Measurements from ENCODE around the gene CCDC200.
"Not testable (repeated sequence)": the region's sequence is repeated elsewhere in the genome, so short reads cannot be mapped to it uniquely, and the experiment has no call there.

The CCDC200 gene

GRCh38 chr17:43228020-43228782 is at the start of gene CCDC200:
CCDC200 (minus strand) TSS chr17:43228623; CDS start chr17:43228554, 69 bp downstream.
- ATAC-seq: not testable (repeated sequence)

- peak; percentile 40; the same call in 2 of the 3 replicates for ATAC-seq
These were observed 44.5 kb upstream of the CCDC200 start for GRCh38 chr17:43272914-43273313.

GRCh38 chr17:43272483-43272882 is 44.1 kb upstream of the CCDC200 start:
- ATAC-seq: not testable (repeated sequence)

GRCh38 chr17:43270552-43271504 is 42.4 kb upstream of the CCDC200 start:
- ATAC-seq: peak; percentile 40; the same call in 2 of the 3 replicates

- ATAC-seq: not testable (repeated sequence)
These were observed 18.0 kb upstream of the CCDC200 start for GRCh38 chr17:43246456-43246855.

GRCh38 chr17:43240596-43241352 is 12.4 kb upstream of the CCDC200 start:
- peak; percentile 58 for ATAC-seq

- peak; percentile 43 for ATAC-seq
These were observed 11.2 kb upstream of the CCDC200 start for GRCh38 chr17:43239597-43239996.

GRCh38 chr17:43233877-43234276 is 5.5 kb upstream of the CCDC200 start, which contains the start of gene RNU2-1:
RNU2-1 (minus strand) TSS chr17:43233977.
- not testable (repeated sequence) for ATAC-seq

- not testable (repeated sequence) for ATAC-seq
These were observed 4.8 kb upstream of the CCDC200 start for GRCh38 chr17:43233263-43233662.

GRCh38 chr17:43232021-43232699 is 3.7 kb upstream of the CCDC200 start:
- ATAC-seq: not testable (repeated sequence)

GRCh38 chr17:43231205-43232020 is 3.0 kb upstream of the CCDC200 start:
- ATAC-seq: not testable (repeated sequence)

- TF ChIP-seq POU6F1 (CRISPR knock-in tag; IDR thresholded peaks at IDR 0.05; ENCODE audit: borderline replicate concordance, low read depth) (no peak), ZNF565 (CRISPR knock-in tag; conservative IDR thresholded peaks at IDR 0.05; ENCODE audit: low read depth) (no peak), TOX (CRISPR knock-in tag; IDR thresholded peaks at IDR 0.05; ENCODE audit: borderline replicate concordance) (no peak), CREB5 (CRISPR knock-in tag; IDR thresholded peaks at IDR 0.05; ENCODE audit: low read depth) (no peak), ZFP30 (CRISPR knock-in tag; IDR thresholded peaks at IDR 0.05) (no peak), ZFP3 (CRISPR knock-in tag; IDR thresholded peaks at IDR 0.05) (no peak), PPARA (CRISPR knock-in tag; IDR thresholded peaks at IDR 0.05; ENCODE audit: borderline replicate concordance) (no peak), TCF4 (CRISPR knock-in tag; IDR thresholded peaks at IDR 0.05; ENCODE audit: borderline replicate concordance) (no peak), CSDC2 (CRISPR knock-in tag; IDR thresholded peaks at IDR 0.05) (no peak), CSRNP3 (CRISPR knock-in tag; IDR thresholded peaks at IDR 0.05) (no peak)
- no peak for ATAC-seq
These were observed 2.0 kb downstream of the CCDC200 start for GRCh38 chr17:43226393-43226792.

All from SK-N-SH treated with all-trans-retinoic acid at 6 μM for 48 hours (cell line).